AG04449 (cell line): ENCODE results near the gene KLHDC8A.

ENCODE experiments used
- CTCF ChIA-PET: fragments of 350-600 bp; formaldehyde crosslinking; extraction: SDS; loops from one replicate; lab custom pipeline; 2021; ENCODE audit warnings: antibody characterized with exemption; lab: Yijun Ruan, JAX
- POLR2A ChIA-PET: fragments of 400-600, 350-600 bp; formaldehyde crosslinking; extraction: SDS; loops from one replicate; lab custom pipeline; 2020; ENCODE audit warnings: antibody characterized with exemption, inconsistent platforms; lab: Yijun Ruan, JAX
- DNase-seq: peaks from one replicate; pipeline ENCODE4 v3.0.0-alpha.2; 2010; ENCODE audit warnings: low read depth, low spot score
- H3K4me3 ChIP-seq: 2 replicates; pipeline ENCODE4 v1.5.1; 2011; ENCODE audit warnings: low read depth, mild to moderate bottlenecking, control low read depth, low read length
- TF ChIP-seq, protein P1 (sequence below): IDR thresholded peaks from one replicate; pipeline ENCODE4 v1.5.1; 2011; ENCODE audit warnings: mild to moderate bottlenecking, moderate library complexity, low read length, control low read depth, inconsistent platforms; ENCODE audit not compliant: insufficient read depth; ENCODE audit errors: missing control alignments

The KLHDC8A gene

DNA sequence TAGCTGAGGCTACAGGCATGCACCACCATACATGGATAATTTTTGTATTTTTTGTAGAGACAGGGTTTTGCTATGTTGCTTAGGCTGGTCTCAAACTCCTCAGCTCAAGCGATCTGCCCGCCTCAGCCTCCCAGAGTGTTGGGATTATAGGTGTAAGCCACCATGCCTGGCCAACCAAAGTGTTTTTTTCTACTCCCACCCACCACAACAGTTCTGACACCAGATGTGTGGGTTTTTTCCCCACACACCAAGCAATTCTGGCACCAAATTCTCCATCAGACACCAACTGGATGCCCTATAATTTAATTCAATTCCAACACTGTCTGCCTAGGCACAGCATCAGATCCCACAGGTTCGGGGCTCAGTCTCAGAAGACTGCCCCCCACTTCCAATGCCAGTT, 20.6 kb upstream of the KLHDC8A start:
- ChIA-PET POLR2A (no interaction called here), CTCF (interaction anchor here (0.9 to 8.8 kb wide), 4 partner anchors 20 to 41 kb away, joined by 3 to 58 read pairs (median 10); partner anchors contain the start of gene KLHDC8A)
- no peak for DNase-seq
- TF ChIP-seq, protein P1, sequence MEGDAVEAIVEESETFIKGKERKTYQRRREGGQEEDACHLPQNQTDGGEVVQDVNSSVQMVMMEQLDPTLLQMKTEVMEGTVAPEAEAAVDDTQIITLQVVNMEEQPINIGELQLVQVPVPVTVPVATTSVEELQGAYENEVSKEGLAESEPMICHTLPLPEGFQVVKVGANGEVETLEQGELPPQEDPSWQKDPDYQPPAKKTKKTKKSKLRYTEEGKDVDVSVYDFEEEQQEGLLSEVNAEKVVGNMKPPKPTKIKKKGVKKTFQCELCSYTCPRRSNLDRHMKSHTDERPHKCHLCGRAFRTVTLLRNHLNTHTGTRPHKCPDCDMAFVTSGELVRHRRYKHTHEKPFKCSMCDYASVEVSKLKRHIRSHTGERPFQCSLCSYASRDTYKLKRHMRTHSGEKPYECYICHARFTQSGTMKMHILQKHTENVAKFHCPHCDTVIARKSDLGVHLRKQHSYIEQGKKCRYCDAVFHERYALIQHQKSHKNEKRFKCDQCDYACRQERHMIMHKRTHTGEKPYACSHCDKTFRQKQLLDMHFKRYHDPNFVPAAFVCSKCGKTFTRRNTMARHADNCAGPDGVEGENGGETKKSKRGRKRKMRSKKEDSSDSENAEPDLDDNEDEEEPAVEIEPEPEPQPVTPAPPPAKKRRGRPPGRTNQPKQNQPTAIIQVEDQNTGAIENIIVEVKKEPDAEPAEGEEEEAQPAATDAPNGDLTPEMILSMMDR: no peak
- H3K4me3 ChIP-seq: no peak overlapping the region

DNA sequence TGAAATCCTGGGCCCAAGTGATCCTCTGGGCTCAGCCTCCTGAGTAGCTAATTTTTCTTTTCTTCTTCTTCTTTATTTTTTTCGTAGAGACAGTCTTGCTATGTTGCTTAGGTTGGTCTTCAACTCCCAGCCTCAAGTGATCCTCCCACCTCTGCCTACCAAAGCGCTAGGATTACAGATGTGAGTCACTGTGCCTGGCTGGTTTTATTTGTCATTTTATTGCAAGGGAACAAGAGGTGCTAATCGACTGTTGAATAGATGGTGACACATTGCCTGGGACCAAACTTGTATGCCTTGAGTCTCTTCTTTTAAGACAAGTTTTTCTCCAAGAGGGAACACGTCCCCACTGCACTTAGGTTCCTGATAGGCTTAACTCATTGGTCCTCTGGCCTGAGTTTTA, 20.0 kb upstream of the KLHDC8A start:
- ChIA-PET CTCF (interaction anchor here (0.9 to 8.8 kb wide), 7 partner anchors 10 to 147 kb away, joined by 3 to 58 read pairs (median 12); partner anchors contain the start of gene KLHDC8A), POLR2A (no interaction called here)
- no peak for DNase-seq
- no peak overlapping the region for H3K4me3 ChIP-seq
- TF ChIP-seq, protein P1: no peak

DNA sequence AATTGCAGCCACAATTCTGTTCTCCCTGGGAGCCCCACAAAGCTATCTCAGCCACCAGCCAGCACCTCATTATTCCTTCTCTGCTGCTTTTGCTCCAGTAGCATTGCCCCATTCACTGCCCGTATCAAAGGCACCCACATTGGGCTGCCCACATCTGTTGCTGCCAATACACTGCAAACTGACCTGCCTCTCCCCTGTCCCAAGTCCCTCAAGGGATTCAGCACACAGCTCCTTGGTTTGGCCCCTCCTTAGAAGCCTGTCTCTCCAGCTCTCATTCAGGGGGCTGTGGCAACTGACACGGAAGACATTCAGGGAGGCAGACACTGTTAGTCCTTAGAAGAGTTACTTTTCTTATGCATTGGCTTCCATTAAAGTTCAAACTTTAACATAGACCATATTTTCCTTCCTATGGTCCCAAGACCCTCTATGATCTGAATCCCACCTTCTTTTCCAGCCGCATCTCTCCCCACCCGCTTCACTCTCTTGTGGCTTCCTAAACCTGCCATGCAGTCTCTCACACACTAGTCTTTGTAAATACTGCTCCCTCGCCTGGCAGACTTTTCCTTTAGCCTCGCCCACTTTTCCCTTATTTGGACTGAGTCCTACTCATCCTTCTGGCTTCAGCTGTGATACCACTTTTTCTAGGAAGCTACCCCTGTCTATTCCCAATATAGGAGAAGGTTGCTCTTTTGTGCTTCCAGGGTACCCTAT, 19.3 kb upstream of the KLHDC8A start:
- ChIA-PET CTCF (interaction anchor here (0.9 to 8.8 kb wide), 7 partner anchors 10 to 148 kb away, joined by 3 to 58 read pairs (median 12); partner anchors contain the start of gene KLHDC8A), POLR2A (no interaction called here)
- H3K4me3 ChIP-seq: no peak overlapping the region
- TF ChIP-seq, protein P1: peak; percentile 9
- DNase-seq: no peak

DNA sequence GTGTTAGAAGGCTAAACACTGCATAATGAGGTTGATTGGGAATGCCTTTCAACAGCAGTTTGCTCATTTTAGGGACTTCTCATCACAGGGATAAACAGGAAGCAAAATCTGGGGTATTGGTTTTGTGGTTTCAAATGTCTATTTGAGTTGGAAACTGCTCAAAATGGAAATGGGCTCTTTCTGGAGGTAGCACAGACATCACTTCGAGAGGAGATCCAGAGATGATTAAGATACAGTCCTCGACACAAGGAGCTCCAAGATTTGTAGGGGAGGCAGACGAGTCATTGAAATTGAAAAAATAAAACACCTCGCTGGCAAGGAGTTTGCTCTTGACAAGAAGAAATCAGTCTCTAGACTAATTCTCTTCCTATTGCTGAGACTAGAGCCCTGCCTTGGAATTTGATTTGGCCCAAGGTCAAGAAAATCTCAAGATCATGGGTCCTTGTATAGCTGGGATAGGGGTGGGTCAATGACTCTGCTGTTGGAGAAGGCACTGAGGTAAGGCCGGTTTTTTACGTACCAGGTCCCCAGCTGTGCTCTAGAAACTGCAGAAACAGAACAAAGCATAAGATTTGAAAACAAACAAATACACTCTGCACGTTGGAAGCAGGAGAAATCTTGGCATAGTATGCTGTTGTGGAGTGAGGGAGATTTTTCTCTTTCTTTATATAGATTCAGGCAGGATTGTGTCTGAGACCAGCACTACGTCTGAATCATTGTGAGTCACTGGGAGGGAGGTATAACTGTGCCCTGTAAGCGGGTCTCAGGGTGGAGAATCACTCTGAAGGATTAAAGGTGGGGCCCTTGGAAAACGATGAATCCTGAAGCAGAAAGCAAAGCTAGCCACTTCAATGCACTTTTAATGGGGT, 17.7 kb upstream of the KLHDC8A start:
- TF ChIP-seq, protein P1: no peak
- CTCF ChIA-PET: interaction anchor here (0.6 to 8.8 kb wide), 10 partner anchors 9 to 150 kb away, joined by 3 to 58 read pairs (median 5); partner anchors contain the start of gene KLHDC8A
- no peak overlapping the region for H3K4me3 ChIP-seq
- POLR2A ChIA-PET: no interaction called here
- DNase-seq: no peak

DNA sequence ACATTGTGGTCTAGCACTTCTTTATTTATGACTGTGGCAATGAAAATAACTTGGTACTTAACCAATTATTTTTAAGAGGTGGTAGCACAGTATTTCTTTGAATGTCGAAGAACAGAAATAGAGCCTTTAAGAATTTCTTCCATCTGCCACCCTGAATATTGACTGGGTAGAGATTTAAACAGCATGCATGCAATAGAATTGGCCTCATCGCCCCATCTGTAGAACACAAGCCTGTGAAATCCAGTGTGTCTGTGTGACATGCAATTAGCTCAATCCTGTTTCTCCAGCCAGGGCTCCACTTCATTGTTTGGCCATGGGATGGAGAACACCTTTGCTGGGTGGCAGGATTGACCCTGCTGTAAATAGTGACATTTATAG, 17.1 kb upstream of the KLHDC8A start:
- CTCF ChIA-PET: interaction anchor here (0.8 to 8.8 kb wide), 7 partner anchors 14 to 150 kb away, joined by 3 to 58 read pairs (median 6); partner anchors contain the start of gene KLHDC8A
- TF ChIP-seq, protein P1: no peak
- POLR2A ChIA-PET: no interaction called here
- H3K4me3 ChIP-seq: no peak overlapping the region
- DNase-seq: no peak
